ENCODE data around the gene SHC4.
"Not testable (repeated sequence)": the region's sequence is repeated elsewhere in the genome, so short reads cannot be mapped to it uniquely, and the experiment has no call there.

Gene SHC4

DNA sequence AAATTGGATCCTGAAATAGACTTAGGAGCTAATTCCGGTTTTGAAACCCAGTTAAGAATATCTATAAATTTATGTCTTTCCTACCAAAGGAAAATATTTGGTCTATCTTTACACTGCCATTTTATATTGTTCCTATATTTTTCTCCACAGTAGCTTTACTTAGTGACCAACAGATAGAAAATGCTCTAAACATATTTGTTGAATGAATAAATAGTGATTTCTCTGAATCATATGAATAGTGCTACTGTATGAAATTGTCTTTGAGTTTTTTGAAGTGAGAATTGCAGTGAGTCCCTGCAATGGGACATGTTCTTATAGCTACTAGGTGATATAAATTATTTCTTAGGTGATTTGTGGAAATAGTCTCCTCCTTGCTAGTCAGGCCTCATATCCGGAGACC is 104.3 kb downstream of the SHC4 start:
- no peaks in the 10 kb centered on the region for H3K27me3 ChIP-seq (ENCODE audit: insufficient read depth, poor library complexity, severe bottlenecking)
- TF ChIP-seq POLR2AphosphoS5 (IDR thresholded peaks at IDR 0.05; ENCODE audit: low read depth) = no peak
- no peak for DNase-seq (ENCODE audit: low read depth in 1 of 2, low spot score in 1 of 2)
- H3K27ac ChIP-seq (replicated peaks) = no peak overlapping the region
- no peak overlapping the region for H3K4me3 ChIP-seq (replicated peaks; ENCODE audit: insufficient read depth, low read length)

DNA sequence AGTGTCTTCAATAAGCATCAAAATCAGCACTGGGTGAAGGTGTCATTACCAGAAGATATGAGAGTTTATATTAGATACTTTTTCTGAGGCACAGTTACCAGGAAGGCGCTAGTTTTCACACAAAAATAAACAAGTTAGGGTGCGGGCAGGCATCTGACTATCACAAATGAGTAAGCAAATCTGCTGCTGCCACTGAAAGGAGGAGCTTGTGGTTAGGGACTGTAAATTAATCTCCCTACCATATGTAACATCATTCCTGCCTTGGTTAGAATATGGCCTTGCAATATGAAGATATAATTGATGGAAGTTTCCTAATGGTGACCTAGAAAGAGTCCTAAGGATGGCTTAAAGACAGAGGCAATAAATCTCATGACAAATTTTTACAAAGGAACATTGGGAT is 105.3 kb downstream of the SHC4 start:
- DNase-seq (ENCODE audit: low read depth in 1 of 2, low spot score in 1 of 2) = no peak
- no peak overlapping the region for H3K4me3 ChIP-seq (replicated peaks; ENCODE audit: insufficient read depth, low read length)
- H3K27ac ChIP-seq (replicated peaks) = no peak overlapping the region
- no peaks in the 10 kb centered on the region for H3K27me3 ChIP-seq (ENCODE audit: insufficient read depth, poor library complexity, severe bottlenecking)
- TF ChIP-seq SPI1 (IDR thresholded peaks at IDR 0.05; ENCODE audit: borderline replicate concordance, low read depth) (no peak), GABPA (IDR thresholded peaks at IDR 0.05; ENCODE audit: low read depth) (no peak), POLR2AphosphoS5 (IDR thresholded peaks at IDR 0.05; ENCODE audit: low read depth) (no peak)
- TF ChIP-seq, protein P1, sequence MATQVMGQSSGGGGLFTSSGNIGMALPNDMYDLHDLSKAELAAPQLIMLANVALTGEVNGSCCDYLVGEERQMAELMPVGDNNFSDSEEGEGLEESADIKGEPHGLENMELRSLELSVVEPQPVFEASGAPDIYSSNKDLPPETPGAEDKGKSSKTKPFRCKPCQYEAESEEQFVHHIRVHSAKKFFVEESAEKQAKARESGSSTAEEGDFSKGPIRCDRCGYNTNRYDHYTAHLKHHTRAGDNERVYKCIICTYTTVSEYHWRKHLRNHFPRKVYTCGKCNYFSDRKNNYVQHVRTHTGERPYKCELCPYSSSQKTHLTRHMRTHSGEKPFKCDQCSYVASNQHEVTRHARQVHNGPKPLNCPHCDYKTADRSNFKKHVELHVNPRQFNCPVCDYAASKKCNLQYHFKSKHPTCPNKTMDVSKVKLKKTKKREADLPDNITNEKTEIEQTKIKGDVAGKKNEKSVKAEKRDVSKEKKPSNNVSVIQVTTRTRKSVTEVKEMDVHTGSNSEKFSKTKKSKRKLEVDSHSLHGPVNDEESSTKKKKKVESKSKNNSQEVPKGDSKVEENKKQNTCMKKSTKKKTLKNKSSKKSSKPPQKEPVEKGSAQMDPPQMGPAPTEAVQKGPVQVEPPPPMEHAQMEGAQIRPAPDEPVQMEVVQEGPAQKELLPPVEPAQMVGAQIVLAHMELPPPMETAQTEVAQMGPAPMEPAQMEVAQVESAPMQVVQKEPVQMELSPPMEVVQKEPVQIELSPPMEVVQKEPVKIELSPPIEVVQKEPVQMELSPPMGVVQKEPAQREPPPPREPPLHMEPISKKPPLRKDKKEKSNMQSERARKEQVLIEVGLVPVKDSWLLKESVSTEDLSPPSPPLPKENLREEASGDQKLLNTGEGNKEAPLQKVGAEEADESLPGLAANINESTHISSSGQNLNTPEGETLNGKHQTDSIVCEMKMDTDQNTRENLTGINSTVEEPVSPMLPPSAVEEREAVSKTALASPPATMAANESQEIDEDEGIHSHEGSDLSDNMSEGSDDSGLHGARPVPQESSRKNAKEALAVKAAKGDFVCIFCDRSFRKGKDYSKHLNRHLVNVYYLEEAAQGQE (IDR thresholded peaks at IDR 0.05; ENCODE audit: insufficient replicate concordance, low read depth) = no peak
- TF ChIP-seq, protein P2, sequence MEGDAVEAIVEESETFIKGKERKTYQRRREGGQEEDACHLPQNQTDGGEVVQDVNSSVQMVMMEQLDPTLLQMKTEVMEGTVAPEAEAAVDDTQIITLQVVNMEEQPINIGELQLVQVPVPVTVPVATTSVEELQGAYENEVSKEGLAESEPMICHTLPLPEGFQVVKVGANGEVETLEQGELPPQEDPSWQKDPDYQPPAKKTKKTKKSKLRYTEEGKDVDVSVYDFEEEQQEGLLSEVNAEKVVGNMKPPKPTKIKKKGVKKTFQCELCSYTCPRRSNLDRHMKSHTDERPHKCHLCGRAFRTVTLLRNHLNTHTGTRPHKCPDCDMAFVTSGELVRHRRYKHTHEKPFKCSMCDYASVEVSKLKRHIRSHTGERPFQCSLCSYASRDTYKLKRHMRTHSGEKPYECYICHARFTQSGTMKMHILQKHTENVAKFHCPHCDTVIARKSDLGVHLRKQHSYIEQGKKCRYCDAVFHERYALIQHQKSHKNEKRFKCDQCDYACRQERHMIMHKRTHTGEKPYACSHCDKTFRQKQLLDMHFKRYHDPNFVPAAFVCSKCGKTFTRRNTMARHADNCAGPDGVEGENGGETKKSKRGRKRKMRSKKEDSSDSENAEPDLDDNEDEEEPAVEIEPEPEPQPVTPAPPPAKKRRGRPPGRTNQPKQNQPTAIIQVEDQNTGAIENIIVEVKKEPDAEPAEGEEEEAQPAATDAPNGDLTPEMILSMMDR (IDR thresholded peaks at IDR 0.05; ENCODE audit: insufficient read depth, low read length) = no peak

DNA sequence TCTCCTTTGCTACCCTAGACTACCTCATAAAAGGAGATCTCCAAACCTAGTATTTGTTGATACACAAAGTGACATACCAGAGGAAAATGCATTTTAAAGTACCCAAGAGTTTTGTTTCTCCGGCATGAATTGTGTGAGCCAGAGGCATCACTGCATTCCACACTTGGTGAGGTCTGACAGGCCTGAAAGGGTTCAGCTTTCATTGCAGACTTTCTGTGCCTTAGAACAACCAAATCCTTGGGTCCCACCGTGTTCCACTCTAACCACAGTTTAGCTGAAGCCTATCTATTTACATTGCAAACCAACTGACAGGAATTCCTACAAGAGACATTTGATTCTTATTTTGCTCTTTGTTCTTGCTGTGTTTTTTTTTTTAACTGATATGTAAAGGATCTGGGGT is 106.8 kb downstream of the SHC4 start:
- TF ChIP-seq POLR2AphosphoS5 (IDR thresholded peaks at IDR 0.05; ENCODE audit: low read depth) (no peak), SPI1 (IDR thresholded peaks at IDR 0.05; ENCODE audit: borderline replicate concordance, low read depth) (no peak), GABPA (IDR thresholded peaks at IDR 0.05; ENCODE audit: low read depth) (no peak)
- TF ChIP-seq, protein P1 (IDR thresholded peaks at IDR 0.05; ENCODE audit: insufficient replicate concordance, low read depth) = no peak
- TF ChIP-seq, protein P2 (IDR thresholded peaks at IDR 0.05; ENCODE audit: insufficient read depth, low read length) = no peak
- H3K4me3 ChIP-seq (replicated peaks; ENCODE audit: insufficient read depth, low read length) = no peak overlapping the region
- no peak overlapping the region for H3K27ac ChIP-seq (replicated peaks)
- H3K27me3 ChIP-seq (ENCODE audit: insufficient read depth, poor library complexity, severe bottlenecking) = no peaks in the 10 kb centered on the region
- no peak for DNase-seq (ENCODE audit: low read depth in 1 of 2, low spot score in 1 of 2)

DNA sequence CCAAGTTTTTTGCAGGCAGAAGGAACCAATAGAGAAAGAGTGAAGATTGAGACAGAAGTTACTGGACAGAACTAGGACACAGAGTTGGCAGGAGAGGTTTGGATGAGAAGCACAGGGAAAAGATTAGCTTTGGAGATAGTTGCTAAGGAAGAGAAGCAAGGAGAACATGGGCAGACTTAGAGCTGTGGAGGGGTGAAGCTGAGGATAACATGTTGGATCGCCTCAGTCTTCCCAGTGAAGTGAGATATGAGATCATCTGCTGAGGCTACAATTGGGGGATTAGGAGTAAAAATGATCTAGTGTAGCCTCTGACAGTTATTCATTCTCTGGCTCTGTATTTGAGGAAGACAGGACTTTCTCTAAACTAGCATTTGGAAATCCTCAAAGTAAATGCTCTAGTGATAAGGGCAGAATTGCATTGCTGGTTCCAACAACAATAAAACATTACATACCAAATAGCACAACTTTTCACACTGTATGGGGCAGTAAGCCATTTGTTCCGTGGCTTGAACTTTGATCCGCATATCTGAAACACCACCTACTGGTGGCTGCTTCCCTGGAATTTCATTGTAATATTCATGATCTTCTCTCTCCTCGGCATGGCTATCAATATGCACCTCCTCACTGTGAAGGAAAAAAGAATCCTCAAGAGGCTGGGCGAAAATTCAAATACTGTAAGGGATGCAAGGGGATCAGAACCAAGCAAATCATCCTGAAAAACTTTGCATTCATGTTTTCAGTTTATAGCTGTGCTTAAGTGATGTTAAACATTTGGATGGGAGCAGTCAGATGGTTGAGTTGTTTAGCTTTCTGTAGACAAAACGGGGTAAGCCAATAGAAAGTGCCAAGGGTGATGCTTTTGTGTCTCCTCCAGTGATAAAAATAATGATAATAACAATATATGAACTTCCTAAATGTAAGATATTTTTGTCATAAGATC is 107.9 kb downstream of the SHC4 start:
- DNase-seq (ENCODE audit: low read depth in 1 of 2, low spot score in 1 of 2) = no peak
- no peak overlapping the region for H3K4me3 ChIP-seq (replicated peaks; ENCODE audit: insufficient read depth, low read length)
- TF ChIP-seq, protein P1 (IDR thresholded peaks at IDR 0.05; ENCODE audit: insufficient replicate concordance, low read depth) = no peak
- no peak overlapping the region for H3K27ac ChIP-seq (replicated peaks)
- no peaks in the 10 kb centered on the region for H3K27me3 ChIP-seq (ENCODE audit: insufficient read depth, poor library complexity, severe bottlenecking)

DNA sequence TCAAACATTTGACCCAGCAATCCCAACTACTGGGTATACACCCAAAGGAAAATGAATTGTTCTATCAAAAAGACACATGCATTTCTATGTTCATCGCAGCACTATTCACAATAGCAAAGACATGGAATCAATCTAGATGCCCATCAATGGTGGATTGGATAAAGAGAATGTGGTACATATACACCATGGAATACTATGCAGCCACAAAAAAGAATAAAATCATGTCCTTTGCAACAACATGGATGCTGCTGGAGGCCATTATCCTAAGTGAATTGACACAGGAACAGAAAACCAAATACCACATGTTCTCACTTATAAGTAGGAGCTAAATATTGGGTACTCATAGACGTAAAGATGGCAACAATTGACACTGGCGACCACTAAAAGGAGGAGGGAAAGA is 109.3 kb downstream of the SHC4 start:
- DNase-seq (ENCODE audit: low read depth in 1 of 2, low spot score in 1 of 2); H3K27ac ChIP-seq (replicated peaks); H3K4me3 ChIP-seq (replicated peaks; ENCODE audit: insufficient read depth, low read length); H3K27me3 ChIP-seq (ENCODE audit: insufficient read depth, poor library complexity, severe bottlenecking): not testable (repeated sequence)
